ENCODE data around the gene SPRING1. TPM values are rescaled to one million over a fixed set of nuclear protein-coding genes. Genes with fewer than 3 reads are reported as not detected.

SPRING1 gene
- total and polyA plus RNA-seq, 2 of the 4 experiments (the other 2 are of a cell fraction) = 12.4 to 14.0 TPM

DNA sequence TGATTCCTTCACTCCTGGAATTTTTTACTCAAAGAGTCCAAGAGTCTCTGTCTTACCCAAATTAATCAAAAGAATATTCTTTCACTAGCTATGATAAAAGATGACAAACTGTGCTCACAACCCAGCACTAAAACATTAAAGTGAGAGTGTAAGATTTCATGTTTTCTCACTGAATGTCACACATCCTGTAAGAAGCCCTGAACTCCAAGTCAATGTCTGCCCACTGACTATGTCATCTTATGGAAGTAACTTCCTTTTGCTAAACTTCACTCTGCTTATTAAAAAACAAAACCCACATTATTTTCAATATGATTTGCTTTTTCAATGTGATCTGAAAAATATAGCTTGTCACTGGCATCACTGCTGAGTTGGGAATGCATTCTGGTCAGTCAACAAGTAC lies 15.6 kb downstream of the SPRING1 start:
- DNase-seq = no peak
- H4K20me1 ChIP-seq (ENCODE audit: insufficient read depth, low read length) = peaks cover 20% of the 10 kb centered on the region; the same call in 1 of the 2 replicates
- dilution Hi-C loops (cut with HindIII; ENCODE audit: low sequenced_read_pairs, unreplicated experiment) = no loop called here

More for the DNA sequence above, 15.6 kb downstream of the SPRING1 start:
- H3K79me1 ChIP-seq (ENCODE audit: low read depth in 1 of 2, low read length in 2 of 2) = peaks cover 28 to 41% of the 10 kb centered on the region in 2 experiments
- ChIA-PET CTCF (no interaction called here), POLR2A (ENCODE audit: unreplicated experiment) (no interaction called here)
- no TSS peak for BruUV-seq (replicated peaks)
- H3K4me1 ChIP-seq (ENCODE audit: control insufficient read depth, insufficient read depth, low read length) = peaks cover 7% of the 10 kb centered on the region
- H3K14ac ChIP-seq (replicated peaks; ENCODE audit: low read depth, low read length) = no peak overlapping the region
- no peak overlapping the region for H3K4me2 ChIP-seq (ENCODE audit: low read depth, low read length)
- no peaks in the 10 kb centered on the region for H3K27me3 ChIP-seq (ENCODE audit: control insufficient read depth, insufficient read depth, low read length)
- no peak overlapping the region for H3K56ac ChIP-seq (ENCODE audit: extremely low read depth, insufficient read depth, low read length)
- no peaks in the 10 kb centered on the region for H3K9me3 ChIP-seq (ENCODE audit: control insufficient read depth, insufficient read depth, low read length)
- peaks cover 5% of the 10 kb centered on the region; the same call in 1 of the 2 replicates for H3K36me3 ChIP-seq (ENCODE audit: control insufficient read depth, insufficient read depth, low read length)
- no peak overlapping the region for H3K9ac ChIP-seq (ENCODE audit: low read depth, low read length)
- no peak overlapping the region for H2BK15ac ChIP-seq (ENCODE audit: low read depth, low read length)
- in situ Hi-C loops (cut with MboI; ENCODE audit: low sequenced_read_pairs) = no loop called here
- H3K23ac ChIP-seq (ENCODE audit: low read depth, low read length) = no peak overlapping the region
- H4K5ac ChIP-seq (ENCODE audit: low read depth, low read length) = no peak overlapping the region
- TF ChIP-seq RCOR1 (IDR thresholded peaks at IDR 0.05; ENCODE audit: insufficient replicate concordance, low read length) = no peak
- no peak for TF ChIP-seq NFE2L2 (IDR thresholded peaks at IDR 0.05; ENCODE audit: low read depth, low read length)
- TF ChIP-seq RFX5 (IDR thresholded peaks at IDR 0.05; ENCODE audit: low read depth, low read length) = no peak
- no peak for TF ChIP-seq USF2 (IDR thresholded peaks at IDR 0.05; ENCODE audit: low read depth, low read length)
- TF ChIP-seq CEBPB (IDR thresholded peaks at IDR 0.05; ENCODE audit: low read depth, low read length) = no peak
- TF ChIP-seq CTCF (conservative IDR thresholded peaks at IDR 0.05; ENCODE audit: low read depth, low read length) = no peak
- TF ChIP-seq SMC3 (IDR thresholded peaks at IDR 0.05; ENCODE audit: low read depth, low read length) = no peak
- no peak for TF ChIP-seq CHD1 (IDR thresholded peaks at IDR 0.05; ENCODE audit: low read depth, low read length)
- TF ChIP-seq MAFK (IDR thresholded peaks at IDR 0.05; ENCODE audit: low read depth, low read length) = no peak
- no peak for TF ChIP-seq MXI1 (IDR thresholded peaks at IDR 0.05; ENCODE audit: borderline replicate concordance, low read depth, low read length)
- TF ChIP-seq RAD21 (IDR thresholded peaks at IDR 0.05; ENCODE audit: low read length) = no peak
- TF ChIP-seq, protein P1, sequence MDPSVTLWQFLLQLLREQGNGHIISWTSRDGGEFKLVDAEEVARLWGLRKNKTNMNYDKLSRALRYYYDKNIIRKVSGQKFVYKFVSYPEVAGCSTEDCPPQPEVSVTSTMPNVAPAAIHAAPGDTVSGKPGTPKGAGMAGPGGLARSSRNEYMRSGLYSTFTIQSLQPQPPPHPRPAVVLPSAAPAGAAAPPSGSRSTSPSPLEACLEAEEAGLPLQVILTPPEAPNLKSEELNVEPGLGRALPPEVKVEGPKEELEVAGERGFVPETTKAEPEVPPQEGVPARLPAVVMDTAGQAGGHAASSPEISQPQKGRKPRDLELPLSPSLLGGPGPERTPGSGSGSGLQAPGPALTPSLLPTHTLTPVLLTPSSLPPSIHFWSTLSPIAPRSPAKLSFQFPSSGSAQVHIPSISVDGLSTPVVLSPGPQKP (IDR thresholded peaks at IDR 0.05; ENCODE audit: borderline replicate concordance, low read depth, low read length) = no peak
- TF ChIP-seq BHLHE40 (IDR thresholded peaks at IDR 0.05; ENCODE audit: low read depth, low read length) = no peak
- no peak for TF ChIP-seq FOS (IDR thresholded peaks at IDR 0.05; ENCODE audit: low read depth, low read length)
- TF ChIP-seq POLR2A (IDR thresholded peaks at IDR 0.05; ENCODE audit: low read depth, low read length) = no peak
- TF ChIP-seq MAZ (IDR thresholded peaks at IDR 0.05; ENCODE audit: borderline replicate concordance, low read depth, low read length) = no peak
- no peak overlapping the region for H2AFZ ChIP-seq (replicated peaks; ENCODE audit: low read length, poor library complexity)
- no peak overlapping the region for H2BK120ac ChIP-seq (ENCODE audit: low read depth, low read length)
- no peak overlapping the region for H4K8ac ChIP-seq (ENCODE audit: low read depth in 2 of 2, low read length in 2 of 2)
- intact Hi-C loops (cut with micrococcal nuclease) = no loop called here
- no peak overlapping the region for H2AK5ac ChIP-seq (ENCODE audit: low read depth, low read length)
- no peak for ATAC-seq (ENCODE audit: low read depth)
- no peak overlapping the region for H2AK9ac ChIP-seq (replicated peaks; ENCODE audit: low read depth, low read length, poor library complexity)
- H3K18ac ChIP-seq (ENCODE audit: low read depth, low read length) = no peak overlapping the region
- no peak overlapping the region for H2BK5ac ChIP-seq (ENCODE audit: low read depth, low read length, poor library complexity, severe bottlenecking)
- H4K91ac ChIP-seq (ENCODE audit: insufficient read depth, low read depth, low read length) = no peak overlapping the region
- no peak overlapping the region for H2BK20ac ChIP-seq (ENCODE audit: low read depth, low read length)
- H3K4ac ChIP-seq (ENCODE audit: low read depth, low read length) = no peak overlapping the region
- no peak overlapping the region for H3K4me3 ChIP-seq (ENCODE audit: insufficient read depth, low read depth, low read length)
- H3K27ac ChIP-seq (ENCODE audit: insufficient read depth, low read length) = no peak overlapping the region
- H3K9me1 ChIP-seq (ENCODE audit: insufficient read depth, low read length) = peaks cover 15% of the 10 kb centered on the region
